Measurements from ENCODE around the gene ARHGAP25.
"Not testable (repeated sequence)": the region's sequence is repeated elsewhere in the genome, so short reads cannot be mapped to it uniquely, and the experiment has no call there.

The ARHGAP25 gene

DNA sequence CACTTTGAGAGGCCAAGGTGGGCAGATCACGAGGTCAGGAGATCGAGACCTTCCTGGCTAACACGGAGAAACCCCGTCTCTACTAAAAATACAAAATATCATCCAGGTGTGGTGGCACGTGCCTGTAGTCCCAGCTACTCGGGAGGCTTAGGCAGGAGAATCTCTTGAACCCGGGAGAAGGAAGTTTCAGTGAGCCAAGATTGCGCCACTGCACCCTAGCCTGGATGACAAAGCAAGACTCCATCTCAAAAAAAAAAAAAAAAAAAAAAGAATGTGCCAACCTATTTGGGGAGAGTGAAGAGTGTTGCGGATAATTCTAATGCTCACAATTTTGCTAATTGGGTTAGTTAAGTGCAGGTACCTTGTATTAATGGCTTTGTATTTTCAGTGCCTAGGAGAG, 67.5 kb downstream of the ARHGAP25 start:
- not testable (repeated sequence) for FAIRE-seq

DNA sequence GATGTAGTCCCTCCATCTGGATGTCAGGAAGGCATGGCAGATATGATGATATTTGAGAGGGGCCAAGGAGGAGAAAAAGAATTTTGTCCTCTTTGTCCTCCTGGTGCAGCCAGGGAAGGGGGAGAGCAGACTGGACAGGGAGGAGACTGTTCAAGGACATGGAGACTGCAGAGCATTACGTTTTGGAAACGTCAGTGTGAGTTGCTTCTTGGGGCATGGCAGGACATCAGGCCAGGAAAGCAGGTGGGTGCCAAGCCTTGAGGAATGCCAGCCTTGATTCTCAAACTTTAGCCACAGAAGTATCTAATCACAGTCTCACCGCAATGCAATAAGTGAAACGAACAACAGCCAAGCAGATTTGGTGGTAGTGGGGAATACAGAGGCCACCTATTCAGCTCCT, 70.4 kb downstream of the ARHGAP25 start:
- FAIRE-seq: no peak

- FAIRE-seq: no peak
These were observed 72.0 kb downstream of the ARHGAP25 start for GRCh38 chr2:68806511-68807109.

DNA sequence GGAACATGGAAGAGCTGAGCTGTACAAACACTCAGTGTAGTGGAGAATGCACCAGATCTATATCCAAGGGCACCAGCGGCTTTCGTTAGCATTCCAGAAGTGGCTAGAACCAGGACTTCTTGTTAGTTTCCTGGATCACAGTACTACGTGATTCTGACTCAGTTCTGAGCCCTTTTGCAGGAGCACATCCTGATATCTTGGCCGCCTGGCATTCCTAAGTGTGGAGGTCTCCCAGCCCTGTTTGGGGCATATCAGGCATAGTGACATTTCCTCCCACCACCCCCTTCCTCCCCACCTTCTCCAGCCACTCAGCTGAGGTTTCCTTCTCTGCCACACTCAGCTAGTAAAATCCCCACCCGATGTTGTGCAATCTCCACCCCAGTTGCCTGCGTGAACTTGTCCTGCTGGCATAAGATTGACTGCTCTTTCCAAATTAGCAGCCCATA, 73.2 kb downstream of the ARHGAP25 start:
- no peak for FAIRE-seq

- FAIRE-seq: no peak
These were observed 75.0 kb downstream of the ARHGAP25 start for GRCh38 chr2:68809324-68810240.

DNA sequence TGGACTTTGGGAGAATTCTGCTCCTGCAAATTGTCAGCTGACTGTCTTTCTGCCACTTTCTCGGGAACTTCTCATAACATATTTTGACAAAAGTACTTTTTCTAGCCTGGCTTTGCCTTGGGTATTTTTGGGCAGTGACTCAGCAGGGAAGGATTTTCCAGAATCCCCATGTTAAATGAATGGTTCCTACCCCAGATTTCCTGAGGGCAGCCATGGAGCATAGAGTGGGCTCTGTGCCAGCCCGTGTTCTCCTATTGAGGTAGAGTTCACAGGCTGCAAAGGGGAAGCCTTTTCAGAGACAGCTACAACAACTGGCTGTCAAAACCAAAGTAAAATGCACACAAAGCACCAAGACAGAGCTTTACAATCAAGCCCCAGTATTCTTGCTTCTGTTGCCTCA, 76.8 kb downstream of the ARHGAP25 start:
- no peak for FAIRE-seq

DNA sequence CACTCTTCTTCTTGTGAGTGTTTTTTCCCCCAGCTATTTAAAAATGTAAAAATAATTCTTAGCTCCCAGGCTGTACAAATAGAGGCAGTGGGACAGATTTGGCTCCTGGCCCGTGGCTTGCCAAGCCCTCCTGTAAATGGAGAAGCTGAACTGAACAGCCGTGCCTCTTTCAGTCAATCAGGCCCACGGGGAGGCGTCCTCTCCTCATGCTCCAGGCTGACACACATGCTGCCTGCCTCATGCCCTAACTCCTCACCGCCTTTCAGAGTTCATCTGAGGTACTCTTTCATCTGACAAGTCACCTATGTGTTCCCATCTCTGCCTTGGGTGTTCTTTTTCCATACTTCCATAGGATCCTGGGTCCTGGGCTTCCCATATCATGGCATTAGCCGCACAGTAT, 77.6 kb downstream of the ARHGAP25 start:
- FAIRE-seq: no peak

- no peak for FAIRE-seq
These were observed 79.0 kb downstream of the ARHGAP25 start for GRCh38 chr2:68813596-68813995.

DNA sequence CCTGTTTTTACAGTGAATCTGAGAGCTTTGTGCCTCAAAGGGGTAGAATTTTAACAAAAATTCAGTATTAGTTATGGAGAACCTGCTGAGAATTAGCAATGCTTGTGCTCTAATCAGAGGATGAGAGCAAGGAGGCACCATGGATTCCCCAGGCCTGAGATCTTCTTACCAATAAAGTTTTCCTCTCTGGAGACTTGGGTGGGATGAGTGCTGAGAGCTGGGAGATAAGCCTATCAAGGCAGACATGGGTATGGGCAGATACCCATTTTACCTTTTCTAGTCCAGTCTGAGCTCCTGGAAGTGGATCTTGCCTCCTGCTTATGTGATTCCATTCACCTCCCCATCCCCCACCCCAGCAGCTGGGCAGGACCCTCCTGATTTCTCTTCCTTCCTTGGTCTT, 82.7 kb downstream of the ARHGAP25 start:
- FAIRE-seq: no peak

DNA sequence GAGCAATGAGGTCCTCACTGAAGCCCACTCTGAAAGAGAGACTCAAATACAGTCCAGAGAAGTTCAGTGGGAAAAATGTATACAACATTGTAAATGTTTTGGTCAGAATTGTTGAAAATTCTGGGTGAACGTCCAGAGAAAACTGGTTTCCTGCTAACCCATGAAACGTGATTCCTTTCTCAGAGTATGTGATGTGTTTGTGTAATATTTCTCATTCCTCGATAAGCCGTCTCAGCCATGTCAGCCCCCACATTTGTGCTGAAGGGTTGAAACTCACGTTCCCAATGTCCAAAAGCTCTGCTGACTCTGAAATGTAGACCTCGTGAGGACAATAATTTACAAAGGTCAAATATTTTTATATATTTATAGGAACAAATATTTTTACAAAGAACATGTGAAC, 84.9 kb downstream of the ARHGAP25 start:
- no peak for FAIRE-seq

- FAIRE-seq: no peak
These were observed 87.7 kb downstream of the ARHGAP25 start for GRCh38 chr2:68822207-68822872.

GRCh38 chr2:68824831-68825230, 90.2 kb downstream of the ARHGAP25 start:
- FAIRE-seq: no peak

DNA sequence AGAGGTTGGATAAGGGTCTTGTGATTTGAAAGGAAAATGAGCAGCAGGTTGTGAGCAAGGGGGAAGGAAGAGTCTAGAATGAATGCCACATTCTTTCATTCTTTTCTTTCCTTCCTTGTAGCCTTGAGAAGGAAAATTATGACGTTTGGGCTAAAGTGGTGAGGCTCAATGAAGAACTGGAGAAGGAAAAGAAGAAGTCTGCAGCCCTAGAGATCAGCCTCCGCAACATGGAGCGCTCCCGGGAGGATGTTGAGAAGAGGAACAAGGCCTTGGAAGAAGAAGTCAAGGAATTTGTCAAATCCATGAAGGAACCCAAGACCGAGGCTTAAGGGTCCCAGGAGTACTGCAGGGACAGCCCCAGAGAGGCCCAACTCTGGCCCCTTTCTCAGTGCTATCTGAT, 91.3 kb downstream of the ARHGAP25 start:
- no peak for FAIRE-seq

DNA sequence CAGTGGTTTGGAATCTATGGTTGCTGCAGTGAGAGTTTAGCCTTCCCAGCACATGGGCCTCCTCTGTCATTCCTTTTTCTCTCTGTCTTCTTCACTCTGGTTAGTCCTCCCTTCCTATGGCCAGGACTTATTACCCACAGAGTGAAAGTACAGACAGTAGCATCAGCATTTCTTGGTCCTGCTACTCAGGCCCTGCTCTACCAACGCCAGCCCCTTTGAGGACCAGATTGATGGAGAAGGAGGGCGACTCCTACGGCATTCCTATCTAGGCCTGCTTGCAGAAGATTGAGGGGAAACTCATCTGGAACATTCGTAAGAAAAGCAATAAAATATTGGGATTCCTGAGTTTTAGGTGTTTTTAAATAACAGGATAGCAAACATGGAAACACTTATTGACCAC, 93.1 kb downstream of the ARHGAP25 start:
- no peak for FAIRE-seq

DNA sequence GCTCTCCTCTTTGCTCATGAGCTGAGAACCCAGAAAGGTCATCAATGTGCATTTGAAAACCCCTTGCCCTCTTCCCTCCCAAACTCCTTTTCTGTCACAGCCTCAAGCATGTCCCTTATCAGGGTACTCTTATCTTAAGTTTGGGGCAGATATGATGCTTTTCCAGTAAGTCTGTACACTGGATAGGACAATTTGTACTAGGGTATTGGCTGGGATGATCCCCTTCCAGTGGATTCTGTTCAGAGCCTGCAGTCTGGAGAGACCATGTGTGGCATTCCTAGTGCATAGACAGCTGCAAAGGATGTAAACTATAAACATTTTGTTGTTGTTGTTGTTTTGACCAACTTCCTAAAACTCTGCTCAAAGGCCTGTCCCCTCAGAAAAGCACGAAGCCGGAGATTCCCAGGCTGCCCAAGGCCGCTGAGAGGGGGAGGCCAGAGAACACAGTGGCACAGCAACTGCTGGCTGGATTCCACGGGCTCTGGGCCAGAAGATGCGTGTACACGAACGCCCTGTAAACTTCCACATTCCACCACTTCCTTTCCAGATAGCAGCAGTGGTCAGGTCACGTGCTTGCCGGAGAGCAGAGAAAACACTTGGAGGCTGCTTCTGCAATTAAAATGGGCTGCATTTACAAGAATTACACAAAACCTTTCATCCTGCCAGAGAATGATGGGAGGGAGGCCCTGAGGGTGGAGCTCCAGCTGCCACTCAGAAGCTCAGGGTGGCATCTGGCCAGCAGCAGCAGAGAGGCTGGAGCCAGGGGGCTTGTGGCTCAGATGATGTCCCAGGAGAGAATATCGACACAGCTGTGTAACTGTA, 94.5 kb downstream of the ARHGAP25 start:
- no peak for FAIRE-seq

DNA sequence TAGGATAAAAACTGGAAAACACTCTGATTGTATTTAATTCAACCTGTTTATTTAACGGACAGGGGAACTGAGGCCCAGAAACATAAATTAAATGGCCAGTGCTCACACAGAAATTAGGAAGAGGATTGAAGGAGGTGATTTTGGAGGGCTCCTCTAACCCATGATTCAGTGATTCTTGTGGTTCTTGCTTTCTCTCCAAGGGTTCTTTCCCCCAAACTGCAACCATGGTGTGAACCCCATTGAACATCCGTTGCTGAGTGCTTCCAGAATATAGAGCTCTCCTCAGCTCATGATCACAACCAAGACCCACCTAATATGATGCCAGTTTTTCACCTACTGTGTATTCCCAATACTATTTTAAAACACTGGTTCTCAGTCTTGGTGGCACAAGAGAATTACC, 95.1 kb downstream of the ARHGAP25 start:
- no peak for FAIRE-seq

- no peak for FAIRE-seq
These were observed 97.1 kb downstream of the ARHGAP25 start for GRCh38 chr2:68831686-68832232.

DNA sequence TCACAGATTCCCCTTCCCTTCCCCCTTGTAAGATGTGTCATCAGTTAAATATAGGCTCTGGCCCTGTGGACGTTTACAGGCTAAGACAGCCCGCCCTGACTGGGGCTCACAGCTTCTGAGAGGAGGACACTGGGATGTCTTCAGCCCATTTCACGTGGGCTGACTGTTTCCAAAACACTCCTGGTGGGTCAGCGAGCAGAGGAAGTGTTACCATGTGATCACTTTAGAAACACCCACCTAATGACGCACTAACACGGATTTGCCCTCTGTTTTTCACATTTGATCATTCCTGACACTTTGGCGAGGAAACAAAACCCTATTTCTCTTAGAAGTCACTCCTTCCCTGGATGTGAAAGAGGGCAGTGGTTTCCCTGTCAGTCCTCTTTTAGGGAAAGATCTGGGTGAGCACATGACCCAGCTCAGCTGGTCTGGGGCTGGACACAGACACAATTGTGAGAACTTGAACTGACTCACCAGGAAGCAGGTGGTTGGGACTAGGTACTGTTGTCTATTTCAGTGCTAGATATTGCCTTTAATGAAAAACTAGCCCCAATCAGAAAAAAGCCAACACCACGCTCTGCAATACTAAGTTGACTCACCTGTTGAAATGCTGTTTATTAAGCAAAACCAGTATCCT, 97.7 kb downstream of the ARHGAP25 start:
- no peak for FAIRE-seq

DNA sequence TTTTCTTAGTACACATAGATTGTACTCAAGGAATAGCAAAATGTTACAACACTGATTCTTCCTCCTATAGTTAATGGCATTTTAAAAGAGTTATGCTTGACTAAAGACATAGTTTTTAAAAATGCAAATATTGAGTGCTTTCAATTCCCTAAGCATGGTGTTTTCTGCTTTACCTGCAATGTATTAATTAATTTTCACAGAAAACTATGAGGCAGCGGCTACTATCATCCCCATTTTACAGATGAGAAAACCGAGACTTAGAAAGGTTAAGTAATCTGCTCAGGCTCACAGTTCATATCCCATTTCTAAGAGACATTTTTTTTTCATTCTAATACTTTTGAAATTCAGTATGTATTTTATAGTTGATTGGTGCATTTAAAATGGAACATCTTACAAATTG, 98.6 kb downstream of the ARHGAP25 start:
- FAIRE-seq: no peak

DNA sequence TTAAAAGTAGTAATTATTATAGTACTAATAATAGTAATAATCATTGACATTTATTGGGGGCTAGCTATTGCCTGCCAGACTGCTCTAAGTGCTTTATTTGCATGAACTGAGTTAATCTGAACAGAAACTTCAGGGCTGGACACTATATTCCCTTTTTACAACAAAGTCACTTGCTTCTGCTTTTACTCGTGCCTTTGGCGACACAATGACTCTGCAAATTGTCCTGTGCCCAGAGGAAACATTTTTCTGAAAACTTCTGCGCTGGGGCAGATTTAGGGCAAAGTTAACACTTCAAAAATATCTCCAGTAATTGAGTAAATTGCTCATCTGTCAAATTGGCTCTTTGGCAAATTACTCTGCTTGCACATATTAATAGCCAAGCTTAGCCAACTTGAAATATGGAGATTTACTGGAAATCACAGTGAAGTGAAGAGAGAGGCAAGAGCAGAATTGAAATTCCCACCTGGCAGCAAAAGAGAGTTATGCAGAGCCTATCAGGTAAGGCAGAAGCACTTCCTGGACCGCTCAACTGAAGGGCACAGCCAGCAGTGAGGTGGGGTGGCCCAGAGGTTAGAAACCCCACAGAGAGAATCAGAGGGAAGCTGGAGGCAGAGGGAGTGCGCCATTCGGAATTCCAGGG, 100.2 kb downstream of the ARHGAP25 start:
- no peak for FAIRE-seq

- FAIRE-seq: no peak
These were observed 101.0 kb downstream of the ARHGAP25 start for GRCh38 chr2:68835621-68836020.

Measured in TTC549 (cell line).